ENCODE measurements around the gene THSD4.

GRCh38 chr15:71078506-71079207, 36.6 kb upstream of the THSD4 start:
- TF ChIP-seq, protein P1, sequence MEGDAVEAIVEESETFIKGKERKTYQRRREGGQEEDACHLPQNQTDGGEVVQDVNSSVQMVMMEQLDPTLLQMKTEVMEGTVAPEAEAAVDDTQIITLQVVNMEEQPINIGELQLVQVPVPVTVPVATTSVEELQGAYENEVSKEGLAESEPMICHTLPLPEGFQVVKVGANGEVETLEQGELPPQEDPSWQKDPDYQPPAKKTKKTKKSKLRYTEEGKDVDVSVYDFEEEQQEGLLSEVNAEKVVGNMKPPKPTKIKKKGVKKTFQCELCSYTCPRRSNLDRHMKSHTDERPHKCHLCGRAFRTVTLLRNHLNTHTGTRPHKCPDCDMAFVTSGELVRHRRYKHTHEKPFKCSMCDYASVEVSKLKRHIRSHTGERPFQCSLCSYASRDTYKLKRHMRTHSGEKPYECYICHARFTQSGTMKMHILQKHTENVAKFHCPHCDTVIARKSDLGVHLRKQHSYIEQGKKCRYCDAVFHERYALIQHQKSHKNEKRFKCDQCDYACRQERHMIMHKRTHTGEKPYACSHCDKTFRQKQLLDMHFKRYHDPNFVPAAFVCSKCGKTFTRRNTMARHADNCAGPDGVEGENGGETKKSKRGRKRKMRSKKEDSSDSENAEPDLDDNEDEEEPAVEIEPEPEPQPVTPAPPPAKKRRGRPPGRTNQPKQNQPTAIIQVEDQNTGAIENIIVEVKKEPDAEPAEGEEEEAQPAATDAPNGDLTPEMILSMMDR (IDR thresholded peaks at IDR 0.05; ENCODE audit: poor library complexity, severe bottlenecking): no peak
- TF ChIP-seq EZH2 (IDR thresholded peaks at IDR 0.05; ENCODE audit: borderline replicate concordance, insufficient read depth, low read length, poor library complexity, severe bottlenecking) (no peak), EP300 (conservative IDR thresholded peaks at IDR 0.05; ENCODE audit: poor library complexity, severe bottlenecking) (no peak), POLR2AphosphoS5 (IDR thresholded peaks at IDR 0.05) (no peak), TAF1 (IDR thresholded peaks at IDR 0.05; ENCODE audit: low read depth) (no peak), RAD21 (conservative IDR thresholded peaks at IDR 0.05) (no peak), MXI1 (conservative IDR thresholded peaks at IDR 0.05; ENCODE audit: poor library complexity, severe bottlenecking) (no peak)
- TF ChIP-seq, protein P2, sequence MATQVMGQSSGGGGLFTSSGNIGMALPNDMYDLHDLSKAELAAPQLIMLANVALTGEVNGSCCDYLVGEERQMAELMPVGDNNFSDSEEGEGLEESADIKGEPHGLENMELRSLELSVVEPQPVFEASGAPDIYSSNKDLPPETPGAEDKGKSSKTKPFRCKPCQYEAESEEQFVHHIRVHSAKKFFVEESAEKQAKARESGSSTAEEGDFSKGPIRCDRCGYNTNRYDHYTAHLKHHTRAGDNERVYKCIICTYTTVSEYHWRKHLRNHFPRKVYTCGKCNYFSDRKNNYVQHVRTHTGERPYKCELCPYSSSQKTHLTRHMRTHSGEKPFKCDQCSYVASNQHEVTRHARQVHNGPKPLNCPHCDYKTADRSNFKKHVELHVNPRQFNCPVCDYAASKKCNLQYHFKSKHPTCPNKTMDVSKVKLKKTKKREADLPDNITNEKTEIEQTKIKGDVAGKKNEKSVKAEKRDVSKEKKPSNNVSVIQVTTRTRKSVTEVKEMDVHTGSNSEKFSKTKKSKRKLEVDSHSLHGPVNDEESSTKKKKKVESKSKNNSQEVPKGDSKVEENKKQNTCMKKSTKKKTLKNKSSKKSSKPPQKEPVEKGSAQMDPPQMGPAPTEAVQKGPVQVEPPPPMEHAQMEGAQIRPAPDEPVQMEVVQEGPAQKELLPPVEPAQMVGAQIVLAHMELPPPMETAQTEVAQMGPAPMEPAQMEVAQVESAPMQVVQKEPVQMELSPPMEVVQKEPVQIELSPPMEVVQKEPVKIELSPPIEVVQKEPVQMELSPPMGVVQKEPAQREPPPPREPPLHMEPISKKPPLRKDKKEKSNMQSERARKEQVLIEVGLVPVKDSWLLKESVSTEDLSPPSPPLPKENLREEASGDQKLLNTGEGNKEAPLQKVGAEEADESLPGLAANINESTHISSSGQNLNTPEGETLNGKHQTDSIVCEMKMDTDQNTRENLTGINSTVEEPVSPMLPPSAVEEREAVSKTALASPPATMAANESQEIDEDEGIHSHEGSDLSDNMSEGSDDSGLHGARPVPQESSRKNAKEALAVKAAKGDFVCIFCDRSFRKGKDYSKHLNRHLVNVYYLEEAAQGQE (IDR thresholded peaks at IDR 0.05; ENCODE audit: borderline replicate concordance): no peak

Data from neural cell (in vitro differentiated cells).